HG03103 (cell line): ENCODE results near the gene PMVK.

Source experiments
- ATAC-seq: cut with Tn5 transposase; IDR thresholded peaks from one replicate; pipeline ENCODE4 v1.9.1; 2021; ENCODE audit warnings: low read depth; ENCODE audit not compliant: unreplicated experiment

The PMVK gene

GRCh38 chr1:154951901-154952657 lies 15.6 kb upstream of the PMVK start:
- ATAC-seq = no peak

GRCh38 chr1:154948079-154948478 lies 11.6 kb upstream of the PMVK start:
- no peak for ATAC-seq

GRCh38 chr1:154945962-154946850 lies 9.7 kb upstream of the PMVK start:
- ATAC-seq = no peak

GRCh38 chr1:154945160-154945961 lies 8.8 kb upstream of the PMVK start:
- ATAC-seq = no peak

GRCh38 chr1:154944401-154945159 lies 8.1 kb upstream of the PMVK start:
- no peak for ATAC-seq

GRCh38 chr1:154943649-154944400 lies 7.3 kb upstream of the PMVK start:
- no peak for ATAC-seq

- ATAC-seq = no peak
Observed at GRCh38 chr1:154941333-154942013, 5.0 kb upstream of the PMVK start.

- no peak for ATAC-seq
Observed at GRCh38 chr1:154940651-154941194, 4.2 kb upstream of the PMVK start.

GRCh38 chr1:154940213-154940560 lies 3.7 kb upstream of the PMVK start:
- no peak for ATAC-seq

GRCh38 chr1:154938604-154939399 lies 2.3 kb upstream of the PMVK start:
- ATAC-seq = no peak

GRCh38 chr1:154937988-154938386 lies 1.5 kb upstream of the PMVK start:
- ATAC-seq = no peak

- ATAC-seq = peak; percentile 37
Observed at GRCh38 chr1:154937085-154937987, 817 bp upstream of the PMVK start.

- no peak for ATAC-seq
Observed at GRCh38 chr1:154935749-154936554, 567 bp downstream of the PMVK start.

- no peak for ATAC-seq
Observed at GRCh38 chr1:154934358-154934948, 2.1 kb downstream of the PMVK start.

GRCh38 chr1:154931940-154932487 lies 4.5 kb downstream of the PMVK start:
- no peak for ATAC-seq
